ENCODE measurements around the gene BTNL2. TPM values are rescaled to one million over a fixed set of nuclear protein-coding genes. Genes with fewer than 3 reads are reported as not detected.

Gene BTNL2
- total and polyA plus RNA-seq, 8 donors = not detected

DNA sequence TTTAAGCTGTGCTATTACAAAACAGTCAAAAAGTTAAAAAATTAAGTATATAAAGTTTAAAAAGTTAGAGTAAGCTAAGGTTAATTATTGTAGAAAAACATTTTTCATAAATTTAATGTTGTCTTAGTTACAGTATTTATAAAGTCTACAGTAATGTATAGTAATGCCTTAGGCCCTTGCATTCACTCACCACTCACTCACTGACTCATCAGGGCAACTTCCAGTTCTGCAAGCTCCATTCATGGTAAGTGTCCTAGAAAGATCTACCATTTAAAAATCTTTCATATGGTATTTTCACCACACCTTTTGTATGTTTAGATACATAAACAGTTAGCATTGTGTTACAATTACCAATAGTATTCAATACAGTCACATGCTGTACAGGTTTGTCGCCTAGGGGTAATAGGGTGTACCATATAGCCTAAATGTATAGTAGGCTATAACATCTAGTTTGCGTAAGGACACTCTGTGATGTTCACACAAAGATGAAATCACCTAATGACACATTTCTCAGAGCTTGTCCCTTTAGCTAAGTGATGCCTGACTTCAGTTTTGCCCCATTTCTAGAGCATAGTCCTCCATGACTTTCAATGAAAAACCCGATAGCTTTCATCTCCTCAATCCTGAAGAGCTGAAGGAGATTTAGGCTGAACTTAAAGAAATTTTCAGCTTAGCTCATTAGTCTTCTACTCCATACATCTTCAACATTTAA is 17.8 kb upstream of the BTNL2 start:
- Histone ChIP-seq H3K27ac (no peak overlapping the region), H3K4me1 (no peaks in the 10 kb centered on the region), H3K27me3 (no peaks in the 10 kb centered on the region), H3K4me3 (no peak overlapping the region), H3K9me3 (no peaks in the 10 kb centered on the region), H3K36me3 (no peaks in the 10 kb centered on the region)
- intact Hi-C loops (cut with DNase I) = loop anchor here in 1 of 3 donors (10.0 kb wide), 2 partner anchors 280 to 370 kb away; no protein-coding TSS in a partner anchor
- ATAC-seq (no peak), DNase-seq (no peak), FAIRE-seq (no peak)
- 89 to 96% methylated on average over 3 of the region's 3 CpGs for WGBS, 2 donors
- TF ChIP-seq, protein P1, sequence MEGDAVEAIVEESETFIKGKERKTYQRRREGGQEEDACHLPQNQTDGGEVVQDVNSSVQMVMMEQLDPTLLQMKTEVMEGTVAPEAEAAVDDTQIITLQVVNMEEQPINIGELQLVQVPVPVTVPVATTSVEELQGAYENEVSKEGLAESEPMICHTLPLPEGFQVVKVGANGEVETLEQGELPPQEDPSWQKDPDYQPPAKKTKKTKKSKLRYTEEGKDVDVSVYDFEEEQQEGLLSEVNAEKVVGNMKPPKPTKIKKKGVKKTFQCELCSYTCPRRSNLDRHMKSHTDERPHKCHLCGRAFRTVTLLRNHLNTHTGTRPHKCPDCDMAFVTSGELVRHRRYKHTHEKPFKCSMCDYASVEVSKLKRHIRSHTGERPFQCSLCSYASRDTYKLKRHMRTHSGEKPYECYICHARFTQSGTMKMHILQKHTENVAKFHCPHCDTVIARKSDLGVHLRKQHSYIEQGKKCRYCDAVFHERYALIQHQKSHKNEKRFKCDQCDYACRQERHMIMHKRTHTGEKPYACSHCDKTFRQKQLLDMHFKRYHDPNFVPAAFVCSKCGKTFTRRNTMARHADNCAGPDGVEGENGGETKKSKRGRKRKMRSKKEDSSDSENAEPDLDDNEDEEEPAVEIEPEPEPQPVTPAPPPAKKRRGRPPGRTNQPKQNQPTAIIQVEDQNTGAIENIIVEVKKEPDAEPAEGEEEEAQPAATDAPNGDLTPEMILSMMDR (IDR thresholded peaks at IDR 0.05) = no peak

DNA sequence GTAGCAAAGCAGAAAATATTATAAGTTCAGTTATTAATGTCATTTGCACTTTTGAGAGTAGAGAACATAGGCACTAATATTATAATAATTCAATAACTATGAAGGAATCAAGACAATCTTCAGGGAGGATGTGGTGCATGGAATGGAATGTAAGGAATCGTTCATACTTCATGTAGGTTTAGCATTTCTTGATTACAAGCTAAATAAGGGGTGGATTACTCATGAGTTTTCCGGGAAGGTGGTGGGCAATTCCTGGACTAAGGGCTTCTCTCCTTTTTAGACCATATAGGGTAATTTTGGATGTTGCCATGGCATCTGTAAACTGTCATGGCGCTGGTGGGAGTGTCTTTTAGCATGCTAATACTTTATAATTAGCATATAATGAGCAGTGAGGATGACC is 9.1 kb upstream of the BTNL2 start:
- Histone ChIP-seq H3K27me3 (peaks cover 0 to 35% (median 4%) of the 10 kb centered on the region in 4 donors), H3K27ac (no peak overlapping the region), H3K4me1 (no peaks in the 10 kb centered on the region), H3K9me3 (no peaks in the 10 kb centered on the region), H3K4me3 (no peak overlapping the region), H3K36me3 (no peaks in the 10 kb centered on the region)
- intact Hi-C loops (cut with DNase I) = loop anchor here in 1 of 3 donors (5.0 kb wide), 1 partner anchor 371 kb away; no protein-coding TSS in a partner anchor
- no peak for DNase-seq
- ATAC-seq = no peak
- TF ChIP-seq, protein P1 (IDR thresholded peaks at IDR 0.05) = no peak
- FAIRE-seq = no peak
- 51 to 65% methylated on average over 3 of the region's 3 CpGs for WGBS, 2 donors

DNA sequence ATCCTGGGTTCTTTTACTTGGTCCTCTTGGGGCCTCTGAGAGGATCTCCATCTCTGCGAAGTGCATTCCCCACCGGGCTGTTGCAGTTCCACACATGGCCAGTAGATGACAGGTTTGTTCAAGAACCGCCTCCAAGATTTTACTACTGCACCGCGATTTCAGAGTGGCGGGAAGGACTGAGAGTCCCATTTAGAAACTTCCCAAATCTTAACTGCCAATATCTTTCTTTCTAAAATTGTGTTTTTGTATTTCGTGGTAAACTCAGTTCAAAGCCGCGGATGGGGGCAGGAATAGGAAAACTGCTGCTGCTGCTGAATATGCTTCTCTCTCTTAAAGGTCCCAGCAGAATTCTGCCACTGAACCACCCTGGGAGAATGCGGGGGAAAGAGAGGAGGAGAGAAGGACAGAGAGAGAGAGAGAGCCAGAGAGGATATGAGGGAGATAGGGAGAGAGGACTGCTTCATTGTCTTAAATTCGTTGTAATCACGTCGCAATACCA is 8.6 kb upstream of the BTNL2 start:
- ATAC-seq (peak; percentile 73 to 94 (median 90)), FAIRE-seq (peak; percentile 9), DNase-seq (peak; percentile 45 to 84 (median 70))
- TF ChIP-seq, protein P1 (IDR thresholded peaks at IDR 0.05) = peak; percentile 96 to 98 (median 97)
- no peaks in the 10 kb centered on the region for H3K9me3 ChIP-seq
- H3K4me1 ChIP-seq = no peaks in the 10 kb centered on the region
- H3K4me3 ChIP-seq = no peak overlapping the region
- no peaks in the 10 kb centered on the region for H3K36me3 ChIP-seq
- H3K27ac ChIP-seq = no peak overlapping the region
- H3K27me3 ChIP-seq = peaks cover 0 to 35% (median 4%) of the 10 kb centered on the region in 4 donors
- intact Hi-C loops (cut with DNase I) = loop anchor here in 1 of 3 donors (5.0 kb wide), 1 partner anchor 372 kb away; no protein-coding TSS in a partner anchor
- 7 to 9% methylated on average over 13 of the region's 13 CpGs for WGBS, 2 donors

DNA sequence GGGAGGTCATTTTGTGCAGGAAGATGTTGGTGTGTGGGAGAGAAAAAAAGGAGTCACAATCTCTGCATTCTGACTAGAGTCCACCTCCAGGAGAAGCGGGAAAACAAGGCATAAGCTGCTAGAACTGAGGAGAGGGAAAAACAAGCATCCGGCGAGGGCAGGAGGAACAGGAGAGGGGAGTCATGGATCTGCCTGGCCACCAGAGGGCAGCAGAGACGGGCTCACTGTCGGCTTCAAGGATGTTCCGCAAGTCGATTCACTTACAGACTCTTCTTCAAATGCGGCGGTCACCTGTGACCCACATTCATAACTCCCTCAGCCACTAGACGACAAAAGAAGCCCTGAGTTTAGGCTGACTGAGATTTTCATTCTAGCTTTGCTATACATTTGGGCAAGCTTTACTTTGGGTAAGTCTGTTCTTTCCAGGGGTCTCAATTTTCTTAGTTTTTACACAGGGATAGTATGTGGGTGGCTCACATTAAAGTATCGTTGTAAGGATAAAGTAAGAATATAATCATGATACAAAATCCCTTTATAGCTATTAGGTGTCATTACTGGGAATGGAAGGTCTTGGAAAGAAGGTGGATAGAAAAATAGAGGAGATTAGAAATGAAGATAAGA is 6.6 kb upstream of the BTNL2 start:
- Histone ChIP-seq H3K36me3 (no peaks in the 10 kb centered on the region), H3K9me3 (no peaks in the 10 kb centered on the region), H3K4me3 (no peak overlapping the region), H3K27me3 (peaks cover 0 to 28% (median 4%) of the 10 kb centered on the region in 4 donors), H3K4me1 (no peaks in the 10 kb centered on the region), H3K27ac (no peak overlapping the region)
- FAIRE-seq (no peak), DNase-seq (peak; percentile 47 to 92 (median 78)), ATAC-seq (peak; percentile 85 to 95 (median 92))
- TF ChIP-seq, protein P1 (IDR thresholded peaks at IDR 0.05) = peak; percentile 87 to 95 (median 92)
- WGBS, 2 donors = 5% methylated on average over 11 of the region's 11 CpGs
- intact Hi-C loops (cut with DNase I) = loop anchor here in 1 of 3 donors (5.0 kb wide), 1 partner anchor 384 kb away; no protein-coding TSS in a partner anchor
